GM19467 (cell line): ENCODE data around the gene NPAS3.
"Not testable (repeated sequence)": the region's sequence is repeated elsewhere in the genome, so short reads cannot be mapped to it uniquely, and the experiment has no call there.

Experiments used
- ATAC-seq: cut with Tn5 transposase; IDR thresholded peaks from one replicate; pipeline ENCODE4 v1.9.1; 2021; ENCODE audit warnings: mild to moderate bottlenecking, moderate library complexity; ENCODE audit not compliant: unreplicated experiment

Gene NPAS3

GRCh38 chr14:33065634-33066033 is 127.0 kb downstream of the NPAS3 start:
- ATAC-seq: no peak

- ATAC-seq: no peak
These were observed 129.4 kb downstream of the NPAS3 start for GRCh38 chr14:33068040-33068439.

GRCh38 chr14:33068626-33069025 is 129.9 kb downstream of the NPAS3 start:
- ATAC-seq: no peak

GRCh38 chr14:33070475-33070874 is 131.8 kb downstream of the NPAS3 start:
- no peak for ATAC-seq

DNA sequence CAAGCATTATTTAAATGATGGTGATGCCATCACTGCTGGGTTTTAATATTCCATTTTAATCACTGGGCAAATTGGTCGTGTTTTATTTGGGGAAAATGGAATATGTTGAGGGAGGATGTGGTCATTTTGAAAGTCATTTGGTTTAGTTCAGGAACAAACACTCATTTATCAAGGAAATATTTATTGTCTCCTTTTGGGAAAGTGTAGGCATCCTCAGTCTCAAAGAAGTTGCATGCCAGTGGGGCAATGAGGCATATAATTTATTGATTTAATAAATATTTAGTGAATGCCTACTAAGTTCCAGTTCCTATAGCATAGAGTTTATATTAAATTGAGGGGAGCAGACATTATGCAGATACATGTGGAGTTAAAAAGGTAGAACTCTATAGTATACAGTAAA is 134.3 kb downstream of the NPAS3 start:
- ATAC-seq: no peak

- ATAC-seq: no peak
These were observed 142.6 kb downstream of the NPAS3 start for GRCh38 chr14:33081259-33081658.

DNA sequence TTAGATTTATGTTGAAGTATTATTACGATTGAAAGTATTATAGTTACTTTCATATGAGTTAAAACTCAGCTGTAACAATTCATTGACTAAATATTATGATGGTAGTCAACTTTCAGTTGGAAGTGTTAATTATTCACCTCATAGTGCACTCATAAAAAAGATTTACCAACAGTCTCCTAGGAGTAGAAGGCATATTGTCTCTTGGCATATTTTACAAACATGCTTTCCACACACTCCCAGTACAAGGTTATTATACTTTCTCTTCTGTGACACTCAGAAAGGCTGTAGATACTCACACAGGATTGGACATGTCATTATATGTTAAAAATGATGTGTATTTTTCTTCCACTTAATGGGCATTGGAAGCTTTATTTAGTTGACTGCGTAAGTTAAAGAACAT is 147.1 kb downstream of the NPAS3 start:
- no peak for ATAC-seq

GRCh38 chr14:33088274-33088673 is 149.6 kb downstream of the NPAS3 start:
- ATAC-seq: not testable (repeated sequence)

DNA sequence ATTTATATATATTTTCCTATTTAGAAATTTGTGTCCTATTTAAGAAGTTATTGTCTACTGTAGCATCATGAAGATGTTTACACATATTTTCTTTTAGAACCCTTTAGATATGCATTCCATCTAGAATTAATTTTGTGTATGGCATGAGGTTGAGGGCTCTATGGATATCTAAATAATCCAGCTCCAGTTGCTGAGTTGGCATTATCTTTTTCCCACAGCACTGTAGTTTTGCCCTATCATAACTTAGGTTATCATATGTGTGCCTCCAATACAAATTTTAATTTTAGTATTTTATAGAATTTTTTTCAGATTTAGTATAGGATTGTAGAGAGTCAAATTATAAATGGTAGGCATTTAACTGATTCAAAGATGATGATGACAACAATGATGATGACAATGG is 159.3 kb downstream of the NPAS3 start:
- no peak for ATAC-seq

DNA sequence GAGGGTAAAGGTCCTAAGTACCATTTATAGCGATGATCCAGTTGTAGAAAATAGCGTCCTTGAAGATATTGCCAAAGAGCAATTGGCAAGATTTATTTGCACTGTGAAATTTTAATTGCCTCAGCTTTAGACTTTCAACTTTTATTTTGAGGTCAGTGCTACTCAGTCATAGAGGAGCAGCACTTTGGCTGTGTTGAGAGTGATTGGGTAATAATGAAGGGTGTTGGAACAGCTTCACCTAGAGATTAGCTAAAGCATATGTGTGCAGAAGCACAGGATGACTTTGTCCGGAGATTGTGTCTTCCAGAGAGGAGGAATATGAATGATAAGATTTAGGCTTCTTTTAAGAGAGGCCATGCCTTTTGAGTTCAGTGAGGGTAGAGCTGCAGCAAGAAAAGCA is 164.8 kb downstream of the NPAS3 start:
- no peak for ATAC-seq

- no peak for ATAC-seq
These were observed 165.3 kb downstream of the NPAS3 start for GRCh38 chr14:33103966-33104365.

GRCh38 chr14:33110737-33111443 is 172.2 kb downstream of the NPAS3 start:
- no peak for ATAC-seq

DNA sequence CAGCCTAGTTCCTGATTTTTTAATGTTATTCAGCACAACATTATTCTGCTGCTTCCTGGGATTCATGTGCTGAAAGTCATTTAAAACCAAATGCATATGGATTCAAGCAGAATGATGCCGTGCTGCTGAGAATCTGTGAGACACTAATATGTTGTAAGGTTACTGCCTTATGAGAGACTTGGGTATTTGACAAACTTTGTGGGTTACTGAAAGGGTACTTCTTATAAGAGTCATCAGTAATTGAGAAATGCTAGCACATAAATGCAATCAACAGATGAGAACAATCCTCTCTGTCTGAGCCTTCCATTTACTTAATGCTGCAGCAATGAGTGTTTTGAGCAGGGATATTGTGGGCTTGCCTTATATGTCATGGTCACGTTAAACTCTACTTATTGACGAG is 175.7 kb downstream of the NPAS3 start:
- ATAC-seq: no peak

DNA sequence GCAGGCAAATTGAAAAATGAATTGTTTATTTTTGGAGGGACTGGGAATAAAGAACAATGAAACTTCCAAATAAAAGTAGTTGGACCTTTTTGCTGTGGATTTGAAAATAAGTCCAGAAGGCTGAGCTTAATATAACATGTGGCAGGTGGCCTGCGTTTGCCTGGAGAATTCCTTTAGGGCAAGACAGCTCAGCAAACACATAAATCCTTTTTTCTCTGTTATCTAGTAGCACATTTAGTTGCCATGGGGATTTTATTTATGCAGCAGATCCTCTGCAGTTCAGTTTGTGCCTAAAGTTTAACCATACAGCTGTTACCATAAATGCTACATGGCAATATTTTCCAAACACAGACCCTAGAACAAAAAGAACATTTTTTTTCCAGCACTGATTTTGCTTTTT is 180.0 kb downstream of the NPAS3 start:
- ATAC-seq: no peak

DNA sequence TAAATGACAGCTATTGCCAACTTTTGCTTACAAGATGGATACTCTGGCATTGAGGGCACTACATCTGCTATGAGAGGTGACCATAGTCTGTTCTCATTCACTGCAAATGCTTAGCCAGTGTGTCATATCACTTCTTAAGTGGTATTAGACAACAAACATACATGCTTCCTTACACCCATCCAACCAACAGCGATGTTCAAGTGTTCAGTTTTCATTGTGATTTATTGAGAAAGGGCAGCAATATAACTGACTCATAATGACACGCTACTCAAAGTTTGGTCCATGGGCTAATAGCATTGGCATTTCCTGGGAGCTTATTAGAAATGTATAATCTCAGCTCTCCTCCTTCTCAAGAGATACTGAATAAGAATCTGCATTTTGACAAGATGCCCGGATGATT is 181.7 kb downstream of the NPAS3 start:
- no peak for ATAC-seq

DNA sequence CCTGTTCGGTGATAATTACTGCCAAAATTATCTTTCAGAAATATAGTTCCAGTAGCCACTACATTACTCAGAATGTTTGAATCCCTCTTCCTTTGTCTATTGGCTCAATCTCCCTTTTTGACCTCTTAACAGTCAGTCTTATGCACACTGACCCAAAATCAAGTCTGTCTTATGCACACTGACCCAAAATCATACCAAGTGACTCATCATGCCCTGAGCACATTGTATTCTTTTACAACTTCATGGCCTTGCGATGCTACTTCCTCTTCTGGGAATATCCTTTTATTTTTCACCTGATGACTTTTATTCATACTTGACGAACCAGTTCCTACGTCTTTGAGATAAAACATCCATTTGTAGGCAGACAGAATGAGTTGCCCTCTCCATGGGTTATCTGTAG is 182.3 kb downstream of the NPAS3 start:
- ATAC-seq: no peak

DNA sequence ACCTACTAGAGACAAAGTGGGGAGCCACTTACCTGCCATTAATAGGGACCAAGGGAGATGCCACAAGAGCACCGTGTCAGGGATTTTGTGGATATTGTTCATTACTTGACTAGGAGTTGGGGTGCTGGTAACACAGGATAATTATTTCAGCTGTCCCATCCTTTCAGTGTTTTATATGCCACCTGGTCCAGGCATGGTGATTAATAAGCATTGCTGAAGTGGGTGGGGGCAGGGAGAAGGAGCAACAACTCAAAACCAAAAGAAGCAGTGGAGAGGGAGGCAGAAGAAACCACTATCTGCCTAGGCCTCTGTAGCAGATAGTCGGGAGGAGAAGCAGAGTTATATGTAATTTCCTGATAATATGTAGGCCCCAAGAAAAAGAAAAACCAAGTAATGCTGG is 184.6 kb downstream of the NPAS3 start:
- no peak for ATAC-seq

- no peak for ATAC-seq
These were observed 187.8 kb downstream of the NPAS3 start for GRCh38 chr14:33126433-33126832.

DNA sequence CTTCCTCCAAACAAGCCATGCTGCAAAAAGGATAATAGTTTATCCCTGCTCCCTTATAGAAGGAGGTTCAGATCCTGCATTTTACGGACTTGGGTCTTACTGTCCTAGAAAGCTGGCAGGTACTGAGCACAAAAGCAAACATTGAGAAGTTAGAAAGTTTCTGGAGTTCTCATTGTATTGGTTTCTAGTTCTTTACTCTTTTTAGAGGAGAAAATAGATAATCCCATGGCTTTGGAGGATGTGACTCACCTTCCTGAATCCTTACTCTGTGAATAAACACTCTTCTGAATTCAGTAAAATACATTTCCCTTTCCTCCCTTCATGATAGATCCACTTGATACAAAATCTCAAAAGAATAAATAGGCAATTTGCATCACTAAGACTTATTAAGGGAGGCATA is 188.9 kb downstream of the NPAS3 start:
- no peak for ATAC-seq

DNA sequence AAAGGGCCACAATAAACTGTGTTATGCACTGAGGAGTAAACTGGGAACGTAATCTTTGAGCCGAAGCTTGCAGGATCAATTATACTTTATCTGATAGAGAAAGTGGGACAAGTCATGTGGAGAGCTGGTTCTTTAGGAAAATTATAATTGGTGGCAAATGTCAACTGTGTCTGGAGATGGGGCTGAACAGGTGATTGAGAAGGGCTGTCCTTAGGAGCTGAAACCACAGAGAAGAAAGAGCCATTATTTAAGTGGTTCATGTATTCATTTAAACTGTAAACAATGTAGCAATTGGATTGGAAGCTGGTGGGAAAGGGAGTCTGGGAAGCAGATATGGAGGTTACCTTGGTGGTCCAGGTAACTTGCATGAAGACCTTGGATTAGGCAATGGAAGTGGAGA is 193.1 kb downstream of the NPAS3 start:
- ATAC-seq: no peak

DNA sequence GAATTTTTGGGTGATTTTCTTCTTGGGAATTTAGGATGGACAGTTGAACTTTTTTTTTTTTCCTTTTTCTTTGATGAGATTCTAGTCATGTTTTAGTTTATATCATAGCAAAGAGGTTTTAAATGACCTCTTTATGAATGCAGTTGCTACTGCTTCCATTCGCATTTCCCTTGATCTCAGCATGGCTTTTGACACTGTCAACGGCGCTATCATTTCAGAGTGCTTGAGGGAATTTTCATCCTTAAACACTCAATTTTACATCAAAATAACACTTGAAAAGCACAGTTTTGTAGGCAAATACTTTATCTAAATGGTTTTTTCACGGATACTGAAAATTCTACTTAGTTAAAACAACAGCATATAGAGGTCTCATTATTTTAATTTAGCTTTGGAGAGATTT is 195.5 kb downstream of the NPAS3 start:
- ATAC-seq: no peak

DNA sequence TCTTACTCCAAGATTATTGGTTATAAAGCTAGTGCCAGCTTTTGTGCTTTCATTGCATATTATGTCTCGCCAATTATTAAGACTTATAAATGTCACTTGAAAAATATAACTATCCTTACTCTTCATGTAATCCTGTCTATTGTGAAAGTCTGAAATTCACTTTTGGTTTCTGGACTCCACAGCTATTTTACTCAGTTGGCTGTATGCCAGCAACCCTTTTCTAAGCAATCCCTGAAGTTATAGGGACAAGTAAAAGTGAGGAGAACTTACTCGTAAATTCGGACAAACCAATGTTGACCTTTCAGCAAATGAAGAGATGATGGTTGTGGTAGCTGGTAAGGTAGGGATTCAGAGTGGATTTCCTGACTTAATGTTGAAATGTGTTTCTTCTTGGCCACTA is 196.3 kb downstream of the NPAS3 start:
- no peak for ATAC-seq

DNA sequence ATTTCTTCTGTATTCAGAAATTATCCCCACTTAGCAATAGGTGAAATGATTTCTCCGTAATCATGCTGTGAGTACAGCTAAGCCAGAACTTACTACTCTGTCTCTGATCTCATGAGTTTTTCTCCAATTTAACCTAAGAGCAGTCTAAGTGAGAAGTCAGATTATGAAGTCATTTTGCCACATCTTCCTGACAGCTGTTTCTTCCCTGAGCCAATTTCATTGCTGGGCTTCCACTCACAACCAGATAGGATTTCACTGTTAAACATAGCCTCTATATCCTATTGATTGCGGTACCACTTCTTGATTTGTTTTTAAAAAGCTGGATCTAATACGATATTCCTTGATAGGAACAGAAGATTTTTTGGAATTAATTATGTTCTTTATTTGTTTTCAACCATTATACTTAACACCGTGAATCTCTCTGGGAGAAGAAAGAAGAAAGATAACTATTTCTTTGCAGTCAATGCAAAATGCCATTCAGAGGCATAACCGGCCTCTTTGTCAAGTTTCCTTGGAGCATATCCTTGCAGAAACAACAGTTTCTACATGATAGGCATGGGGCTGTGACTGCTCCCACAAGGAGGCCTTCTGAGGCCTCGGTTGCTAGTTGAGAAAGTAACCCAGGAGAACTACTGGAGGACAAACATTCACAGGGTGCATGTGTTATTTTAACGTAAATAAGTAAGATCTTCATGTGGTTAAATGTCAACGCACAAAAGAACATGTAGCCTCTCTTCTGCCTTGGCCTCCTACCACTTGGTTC is 212.2 kb downstream of the NPAS3 start:
- ATAC-seq: no peak
